Mesothelial cell of epicardium (in vitro differentiated cells): ENCODE data around the gene DOCK4. TPM values are rescaled to one million over a fixed set of nuclear protein-coding genes. Genes with fewer than 3 reads are reported as not detected.

ENCODE experiments used
- DNase-seq, 2 experiments: peaks; one replicate each; pipeline ENCODE4 v3.0.0; 2021; ENCODE audit warnings: low spot score in 2 of 2; ENCODE audit not compliant: unreplicated experiment in 2 of 2
- H3K27ac Mint-ChIP-seq: 2 replicates; pipeline ENCODE4 v1.8.0; 2021; ENCODE audit warnings: mixed read lengths
- H3K27me3 Mint-ChIP-seq: 2 replicates; pipeline ENCODE4 v1.8.0; 2021; ENCODE audit warnings: low read depth, mixed read lengths
- H3K36me3 Mint-ChIP-seq: 2 replicates; pipeline ENCODE4 v1.8.0; 2021; ENCODE audit warnings: mixed read lengths
- H3K4me1 Mint-ChIP-seq: 2 replicates; pipeline ENCODE4 v1.8.0; 2021; ENCODE audit warnings: mixed read lengths
- H3K4me3 Mint-ChIP-seq: 2 replicates; pipeline ENCODE4 v1.8.0; 2021; ENCODE audit warnings: mild to moderate bottlenecking, moderate library complexity, mixed read lengths
- H3K9me3 Mint-ChIP-seq: 2 replicates; pipeline ENCODE4 v1.8.0; 2021; ENCODE audit warnings: mixed read lengths
- CTCF ChIP-seq: fragments of 200-600 bp; sonication (generic); IDR thresholded peaks from one replicate; pipeline ENCODE4 v1.5.0; 2021; ENCODE audit warnings: antibody characterized with exemption; ENCODE audit not compliant: unreplicated experiment
- total RNA-seq: library from RNA; stranded (reverse); gene quantifications from 3 replicates; pipeline ENCODE4 v1.2.1, GENCODE V29; 2021

DOCK4 gene
- total RNA-seq, 1 donor from 2014 or later, result 27.7 TPM

GRCh38 chr7:112103246-112103645 lies 103.0 kb downstream of the DOCK4 start:
- Mint-ChIP-seq H3K36me3 (no peaks in the 10 kb centered on the region), H3K27ac (no peak overlapping the region), H3K4me1 (peaks cover 18% of the 10 kb centered on the region), H3K27me3 (no peaks in the 10 kb centered on the region), H3K4me3 (no peak overlapping the region), H3K9me3 (no peaks in the 10 kb centered on the region)
- no peak for TF ChIP-seq CTCF
- no peak for DNase-seq

DNA sequence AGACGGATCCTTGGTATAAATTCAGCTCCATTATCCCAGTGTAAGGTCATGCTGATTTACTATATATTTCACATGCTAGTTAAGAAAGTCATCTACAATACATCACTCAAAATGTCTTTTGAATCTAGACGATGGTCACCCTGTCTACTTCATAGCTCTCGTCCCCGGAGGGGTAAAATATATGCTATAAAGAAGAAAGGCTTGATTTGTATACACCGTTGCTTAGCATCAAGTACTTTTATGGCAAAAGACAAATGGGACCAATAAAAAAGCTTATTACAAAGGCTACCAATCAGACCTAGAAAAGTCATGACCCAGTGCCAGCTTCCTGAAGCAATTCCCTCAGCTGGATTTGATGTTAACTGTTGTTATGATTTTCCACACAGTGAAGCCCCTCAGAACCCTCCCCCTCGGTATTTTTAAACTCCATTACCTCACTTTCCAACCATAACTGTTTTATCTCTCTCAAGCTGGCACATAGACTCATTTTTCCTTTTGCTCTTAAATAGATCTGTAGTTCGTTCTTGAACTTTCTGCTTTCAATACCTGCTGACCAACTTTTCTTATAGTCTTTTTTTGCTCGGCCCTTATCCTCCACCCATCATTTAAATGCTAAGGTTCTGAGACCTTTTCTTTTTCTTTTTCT lies 104.9 kb downstream of the DOCK4 start:
- Mint-ChIP-seq H3K36me3 (no peaks in the 10 kb centered on the region), H3K27me3 (no peaks in the 10 kb centered on the region), H3K27ac (peak overlapping the region; percentile 66), H3K4me3 (no peak overlapping the region), H3K9me3 (no peaks in the 10 kb centered on the region), H3K4me1 (peaks cover 8% of the 10 kb centered on the region)
- no peak for TF ChIP-seq CTCF
- no peak for DNase-seq

- no peak overlapping the region for H3K4me3 Mint-ChIP-seq
- H3K9me3 Mint-ChIP-seq, result peaks cover 6% of the 10 kb centered on the region
- H3K4me1 Mint-ChIP-seq, result peaks cover 9% of the 10 kb centered on the region
- TF ChIP-seq CTCF, result no peak
- no peak overlapping the region for H3K27ac Mint-ChIP-seq
- no peaks in the 10 kb centered on the region for H3K27me3 Mint-ChIP-seq
- DNase-seq, result no peak
- no peaks in the 10 kb centered on the region for H3K36me3 Mint-ChIP-seq
Observed at GRCh38 chr7:112097524-112097923, 108.7 kb downstream of the DOCK4 start.

GRCh38 chr7:112093409-112093808 lies 112.8 kb downstream of the DOCK4 start:
- H3K4me1 Mint-ChIP-seq, result peaks cover 10% of the 10 kb centered on the region
- TF ChIP-seq CTCF, result no peak
- peaks cover 6% of the 10 kb centered on the region for H3K9me3 Mint-ChIP-seq
- no peak for DNase-seq
- H3K36me3 Mint-ChIP-seq, result no peaks in the 10 kb centered on the region
- no peak overlapping the region for H3K4me3 Mint-ChIP-seq
- H3K27ac Mint-ChIP-seq, result no peak overlapping the region
- no peaks in the 10 kb centered on the region for H3K27me3 Mint-ChIP-seq

DNA sequence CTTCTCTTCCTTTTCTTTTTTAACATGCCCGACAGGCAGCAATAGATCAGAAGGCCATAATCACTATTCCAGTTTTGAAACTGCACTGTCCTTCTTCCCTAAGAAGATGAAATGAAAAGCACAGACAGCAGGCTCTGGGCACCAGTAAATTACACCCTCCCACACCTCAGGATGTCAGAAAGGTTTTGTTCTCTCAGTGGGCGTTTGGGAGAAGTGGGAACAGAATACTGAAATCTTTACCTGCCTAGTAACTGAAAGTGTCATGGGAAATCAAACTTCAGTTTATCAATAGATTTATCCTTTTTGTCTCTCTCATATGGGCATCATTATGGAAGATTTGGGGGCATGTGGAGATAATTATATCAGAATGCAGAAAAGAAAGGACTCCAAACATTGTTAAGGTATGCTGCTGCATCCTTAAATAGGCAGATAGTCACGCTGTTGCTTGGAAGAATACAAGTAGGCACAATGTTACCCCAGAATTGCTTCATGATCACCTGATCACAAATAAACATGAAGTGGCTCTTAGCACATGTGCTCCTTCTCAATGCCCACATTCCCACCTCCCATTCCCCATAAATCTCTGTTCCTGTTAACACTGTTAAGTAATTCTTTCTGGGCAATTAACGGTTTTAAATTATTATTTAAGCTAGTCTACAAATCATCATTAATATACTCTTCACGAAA lies 113.3 kb downstream of the DOCK4 start:
- no peak for DNase-seq

More for the DNA sequence above, 113.3 kb downstream of the DOCK4 start:
- no peak for TF ChIP-seq CTCF
- H3K4me3 Mint-ChIP-seq, result no peak overlapping the region
- peaks cover 12% of the 10 kb centered on the region for H3K4me1 Mint-ChIP-seq
- no peak overlapping the region for H3K27ac Mint-ChIP-seq
- H3K9me3 Mint-ChIP-seq, result peaks cover 6% of the 10 kb centered on the region
- no peaks in the 10 kb centered on the region for H3K36me3 Mint-ChIP-seq
- H3K27me3 Mint-ChIP-seq, result no peaks in the 10 kb centered on the region
